ENCODE results near the gene CADM1. TPM values are rescaled to one million over a fixed set of nuclear protein-coding genes. Genes with fewer than 3 reads are reported as not detected.

The CADM1 gene
- total and polyA plus RNA-seq, 2 experiments from 2014 or later, result 16.5 to 18.0 TPM

GRCh38 chr11:115162919-115163318 is 341.3 kb downstream of the CADM1 start (continued):
- no peak for TF ChIP-seq ZNF462 (CRISPR knock-in tag; IDR thresholded peaks at IDR 0.05)
- TF ChIP-seq STAT1 (IDR thresholded peaks at IDR 0.05; ENCODE audit: unreplicated experiment), result no peak

DNA sequence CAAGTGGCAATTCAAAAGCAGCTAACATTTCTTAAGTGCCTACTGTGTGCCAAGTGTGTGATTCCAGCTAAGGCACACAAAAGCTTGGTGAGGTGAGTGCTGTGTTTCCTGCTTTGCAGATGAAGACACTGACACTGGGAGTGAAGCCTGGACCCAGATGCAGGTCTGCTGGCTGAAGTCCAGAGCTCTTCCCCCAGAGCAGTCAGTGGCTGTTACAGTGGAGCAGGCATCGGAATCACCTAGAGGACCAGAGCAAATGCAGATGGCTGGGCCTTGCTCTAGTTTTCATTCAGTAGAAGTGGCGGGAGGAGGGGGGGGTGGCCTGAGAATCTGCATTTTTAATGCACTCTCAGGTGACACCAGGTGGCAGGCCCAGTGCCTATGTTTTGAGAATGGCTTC is 342.3 kb downstream of the CADM1 start:
- no peak overlapping the region for H3K4me2 ChIP-seq
- Mint-ChIP-seq H3K36me3 (ENCODE audit: low read depth) (no peaks in the 10 kb centered on the region), H3K4me3 (no peak overlapping the region), H3K27ac (no peak overlapping the region), H3K9me3 (peaks cover 3% of the 10 kb centered on the region; the same call in 2 of the 3 replicates), H3K4me1 (peaks cover 45% of the 10 kb centered on the region), H3K27me3 (ENCODE audit: insufficient read depth, low read depth, poor library complexity) (peaks cover 13% of the 10 kb centered on the region)
- no peak overlapping the region for H3K4me3 ChIP-seq
- H3F3A ChIP-seq (replicated peaks; ENCODE audit: low read depth), result no peaks in the 10 kb centered on the region
- no peaks in the 10 kb centered on the region for H3K36me3 ChIP-seq (ENCODE audit: insufficient read depth)
- no peaks in the 10 kb centered on the region for H3K27me3 ChIP-seq (ENCODE audit: insufficient read depth)
- no peaks in the 10 kb centered on the region for H3K79me2 ChIP-seq (replicated peaks; ENCODE audit: insufficient read depth)
- TF ChIP-seq STAT1 (IDR thresholded peaks at IDR 0.05; ENCODE audit: unreplicated experiment) (no peak), ZNF331 (CRISPR knock-in tag; IDR thresholded peaks at IDR 0.05; ENCODE audit: low read depth) (no peak), NANOG (IDR thresholded peaks at IDR 0.05; ENCODE audit: borderline replicate concordance) (no peak), JUNB (IDR thresholded peaks at IDR 0.05; ENCODE audit: unreplicated experiment) (no peak), EZH2 (IDR thresholded peaks at IDR 0.05; ENCODE audit: low read depth, unreplicated experiment) (no peak), ETS1 (IDR thresholded peaks at IDR 0.05) (no peak), POLR2AphosphoS5 (IDR thresholded peaks at IDR 0.05; ENCODE audit: low read depth) (no peak), ZNF114 (CRISPR knock-in tag; IDR thresholded peaks at IDR 0.05) (no peak)
- H3K4me1 ChIP-seq (ENCODE audit: insufficient read depth), result peaks cover 36% of the 10 kb centered on the region
- no peak overlapping the region for H3K27ac ChIP-seq (ENCODE audit: low read depth)
- H3K9me2 ChIP-seq (ENCODE audit: insufficient read depth), result no peaks in the 10 kb centered on the region
- H4K20me1 ChIP-seq (replicated peaks; ENCODE audit: insufficient read depth), result no peaks in the 10 kb centered on the region
- DNase-seq (ENCODE audit: low spot score) (no peak), ATAC-seq (no peak)
- H2AFZ ChIP-seq, result 0 out of 2 replicates have a peak overlapping the region, but pooled peaks have one; percentile 38
